GM19324 (cell line): ENCODE measurements around the gene BBS4.
"Not testable (repeated sequence)": the region's sequence is repeated elsewhere in the genome, so short reads cannot be mapped to it uniquely, and the experiment has no call there.

Source experiments
- ATAC-seq: cut with Tn5 transposase; IDR thresholded peaks from one replicate; pipeline ENCODE4 v1.9.1; 2021; ENCODE audit warnings: mild to moderate bottlenecking, moderate library complexity; ENCODE audit not compliant: unreplicated experiment, low FRiP score

BBS4 gene

GRCh38 chr15:72698938-72699337 is 12.9 kb downstream of the BBS4 start:
- no peak for ATAC-seq

GRCh38 chr15:72700076-72700475 is 14.1 kb downstream of the BBS4 start:
- ATAC-seq, result no peak

- ATAC-seq, result no peak
These were observed 20.3 kb downstream of the BBS4 start for GRCh38 chr15:72706266-72706665.

- ATAC-seq, result not testable (repeated sequence)
These were observed 22.7 kb downstream of the BBS4 start for GRCh38 chr15:72708551-72709303.

GRCh38 chr15:72722071-72722696 is 36.2 kb downstream of the BBS4 start:
- no peak for ATAC-seq

- ATAC-seq, result no peak
These were observed 38.0 kb downstream of the BBS4 start for GRCh38 chr15:72724028-72724427.

GRCh38 chr15:72725446-72725845 is 39.4 kb downstream of the BBS4 start:
- ATAC-seq, result no peak

GRCh38 chr15:72725851-72726250 is 39.8 kb downstream of the BBS4 start:
- ATAC-seq, result not testable (repeated sequence)

GRCh38 chr15:72727154-72727553 is 41.1 kb downstream of the BBS4 start:
- ATAC-seq, result no peak

GRCh38 chr15:72728249-72728648 is 42.2 kb downstream of the BBS4 start:
- ATAC-seq, result not testable (repeated sequence)

- ATAC-seq, result no peak
These were observed 42.8 kb downstream of the BBS4 start for GRCh38 chr15:72728821-72729220.

- no peak for ATAC-seq
These were observed 46.1 kb downstream of the BBS4 start for GRCh38 chr15:72732086-72732485.

- no peak for ATAC-seq
These were observed 46.5 kb downstream of the BBS4 start for GRCh38 chr15:72732516-72732915.

- ATAC-seq, result no peak
These were observed 48.1 kb downstream of the BBS4 start for GRCh38 chr15:72733941-72734738.

- ATAC-seq, result no peak
These were observed 49.1 kb downstream of the BBS4 start for GRCh38 chr15:72735111-72735510.

- no peak for ATAC-seq
These were observed 51.1 kb downstream of the BBS4 start for GRCh38 chr15:72737061-72737460.

GRCh38 chr15:72737723-72738122 is 51.7 kb downstream of the BBS4 start:
- ATAC-seq, result no peak

- ATAC-seq, result peak; percentile 56
These were observed 54.2 kb downstream of the BBS4 start for GRCh38 chr15:72740219-72740618.

GRCh38 chr15:72749700-72750099 is 63.7 kb downstream of the BBS4 start:
- no peak for ATAC-seq

- no peak for ATAC-seq
These were observed 65.9 kb downstream of the BBS4 start for GRCh38 chr15:72751751-72752455.

GRCh38 chr15:72754096-72754495 is 68.1 kb downstream of the BBS4 start:
- no peak for ATAC-seq
